H9 (cell line): ENCODE results near the gene CBX8. TPM values are rescaled to one million over a fixed set of nuclear protein-coding genes. Genes with fewer than 3 reads are reported as not detected.

Experiments used
- DNase-seq: peaks from one replicate; pipeline ENCODE4 v3.0.0-alpha.2; 2017
- H2AFZ ChIP-seq: one replicate; pipeline ENCODE4 v1.6.1; 2013; ENCODE audit warnings: mild to moderate bottlenecking, low read length, control low read depth, moderate library complexity
- H2AK5ac ChIP-seq: 2 replicates; pipeline ENCODE4 v1.6.1; 2013; ENCODE audit warnings: low read length, control low read depth, mixed read lengths; ENCODE audit not compliant: insufficient read length
- H2BK120ac ChIP-seq: one replicate; pipeline ENCODE4 v1.6.1; 2013; ENCODE audit warnings: low read depth, mild to moderate bottlenecking, low read length, control low read depth, inconsistent platforms; ENCODE audit not compliant: poor library complexity, severe bottlenecking
- H2BK12ac ChIP-seq: 2 replicates; pipeline ENCODE4 v1.6.1; 2013; ENCODE audit warnings: low read length, control low read depth, mixed read lengths, low read depth; ENCODE audit not compliant: insufficient read length
- H2BK15ac ChIP-seq: 2 replicates; pipeline ENCODE4 v1.6.1; 2013; ENCODE audit warnings: low read depth, low read length, control low read depth
- H2BK20ac ChIP-seq: one replicate; pipeline ENCODE4 v1.6.1; 2013; ENCODE audit warnings: low read depth, mild to moderate bottlenecking, low read length, control low read depth, inconsistent platforms; ENCODE audit not compliant: poor library complexity, severe bottlenecking
- H2BK5ac ChIP-seq: 2 replicates; pipeline ENCODE4 v1.6.1; 2013; ENCODE audit warnings: low read length, control low read depth, mixed read lengths; ENCODE audit not compliant: insufficient read length
- H3K14ac ChIP-seq: 2 replicates; pipeline ENCODE4 v1.6.1; 2013; ENCODE audit warnings: low read length, control low read depth; ENCODE audit not compliant: insufficient read depth
- H3K18ac ChIP-seq: 2 replicates; pipeline ENCODE4 v1.6.1; 2013; ENCODE audit warnings: low read depth, mild to moderate bottlenecking, mixed read lengths, low read length, control low read depth; ENCODE audit not compliant: insufficient read length
- H3K23ac ChIP-seq: 2 replicates; pipeline ENCODE4 v1.6.1; 2013; ENCODE audit warnings: low read length, control low read depth, mixed read lengths, low read depth; ENCODE audit not compliant: insufficient read length
- H3K23me2 ChIP-seq: 2 replicates; pipeline ENCODE4 v1.6.1; 2013; ENCODE audit warnings: low read depth, mild to moderate bottlenecking, mixed read lengths, low read length, control low read depth; ENCODE audit not compliant: insufficient read length, poor library complexity, severe bottlenecking
- H3K27ac ChIP-seq: 2 replicates; pipeline ENCODE4 v1.5.1; 2013; ENCODE audit warnings: low read length, control low read depth, mixed read lengths, low read depth; ENCODE audit not compliant: insufficient read length
- H3K27me3 ChIP-seq: 2 replicates; pipeline ENCODE4 v1.6.1; 2013; ENCODE audit warnings: low read length, control low read depth, inconsistent platforms; ENCODE audit not compliant: insufficient read depth
- H3K4ac ChIP-seq: 2 replicates; pipeline ENCODE4 v1.6.1; 2013; ENCODE audit warnings: low read depth, mild to moderate bottlenecking, control low read depth, inconsistent platforms, low read length, moderate library complexity
- H3K4me1 ChIP-seq: 2 replicates; pipeline ENCODE4 v1.6.1; 2013; ENCODE audit warnings: low read length, control low read depth, inconsistent platforms; ENCODE audit not compliant: insufficient read depth
- H3K4me2 ChIP-seq: 2 replicates; pipeline ENCODE4 v1.6.1; 2013; ENCODE audit warnings: low read length, control low read depth, mixed read lengths; ENCODE audit not compliant: insufficient read length, insufficient read depth
- H3K56ac ChIP-seq: 2 replicates; pipeline ENCODE4 v1.6.1; 2013; ENCODE audit warnings: low read depth, mild to moderate bottlenecking, mixed read lengths, low read length, control low read depth; ENCODE audit not compliant: insufficient read length
- H3K79me1 ChIP-seq: 2 replicates; pipeline ENCODE4 v1.6.1; 2013; ENCODE audit warnings: low read depth, mild to moderate bottlenecking, moderate library complexity, low read length, control low read depth, inconsistent platforms; ENCODE audit not compliant: insufficient read depth, poor library complexity, severe bottlenecking
- H3K79me2 ChIP-seq: 2 replicates; pipeline ENCODE4 v1.6.1; 2013; ENCODE audit warnings: low read length, control low read depth, inconsistent platforms; ENCODE audit not compliant: insufficient read depth
- H3K9ac ChIP-seq: 2 replicates; pipeline ENCODE4 v1.6.1; 2013; ENCODE audit warnings: low read length, control low read depth, mixed read lengths; ENCODE audit not compliant: insufficient read length; ENCODE audit errors: extremely low read depth
- H3K9me3 ChIP-seq: one replicate; pipeline ENCODE4 v1.6.1; 2013; ENCODE audit warnings: low read depth, low read length, inconsistent platforms; ENCODE audit not compliant: control insufficient read depth
- H3T11ph ChIP-seq: one replicate; pipeline ENCODE4 v1.6.1; 2013; ENCODE audit warnings: mild to moderate bottlenecking, low read length, control low read depth, inconsistent platforms
- H4K20me1 ChIP-seq: one replicate; pipeline ENCODE4 v1.6.1; 2013; ENCODE audit not compliant: control insufficient read depth, insufficient read length, insufficient read depth
- H4K5ac ChIP-seq: 2 replicates; pipeline ENCODE4 v1.6.1; 2013; ENCODE audit warnings: low read depth, mild to moderate bottlenecking, mixed read lengths, low read length, control low read depth; ENCODE audit not compliant: insufficient read length
- H4K8ac ChIP-seq: replicated peaks from 2 replicates; pipeline ENCODE4 v1.6.1; 2013; ENCODE audit warnings: low read length, control low read depth, mixed read lengths, low read depth; ENCODE audit not compliant: insufficient read length
- H4K91ac ChIP-seq: 2 replicates; pipeline ENCODE4 v1.6.1; 2013; ENCODE audit warnings: low read depth, mild to moderate bottlenecking, moderate library complexity, mixed read lengths, low read length, control low read depth; ENCODE audit not compliant: insufficient read length
- H3K27ac Mint-ChIP-seq, 3 experiments: 2 replicates in 2 of 3; 3 replicates in 1 of 3; pipeline ENCODE4 v1.8.0; 2020 to 2021; ENCODE audit warnings: mixed read lengths in 3 of 3, mild to moderate bottlenecking in 1 of 3, moderate library complexity in 1 of 3
- H3K27me3 Mint-ChIP-seq: 2 replicates; pipeline ENCODE4 v1.8.0; 2021; ENCODE audit warnings: low read depth, mild to moderate bottlenecking, moderate library complexity, mixed read lengths
- H3K36me3 Mint-ChIP-seq, 3 experiments: 2 replicates in 2 of 3; 3 replicates in 1 of 3; pipeline ENCODE4 v1.8.0; 2020 to 2021; ENCODE audit warnings: low read depth in 3 of 3, mixed read lengths in 3 of 3; ENCODE audit not compliant: insufficient read depth in 1 of 3
- H3K4me1 Mint-ChIP-seq, 2 experiments: 2 replicates each; pipeline ENCODE4 v1.8.0; 2020; ENCODE audit warnings: mixed read lengths in 2 of 2
- H3K4me3 Mint-ChIP-seq, 2 experiments: 2 replicates in 1 of 2; 3 replicates in 1 of 2; pipeline ENCODE4 v1.8.0; 2020 to 2021; ENCODE audit warnings: mild to moderate bottlenecking in 2 of 2, mixed read lengths in 2 of 2, moderate library complexity in 1 of 2
- H3K9me3 Mint-ChIP-seq, 2 experiments: 2 replicates in 1 of 2; 3 replicates in 1 of 2; pipeline ENCODE4 v1.8.0; 2020; ENCODE audit warnings: mild to moderate bottlenecking in 2 of 2, mixed read lengths in 2 of 2, moderate library complexity in 1 of 2
- WGBS: extraction: QIAGEN DNeasy Blood & Tissue Kit; methylation state at CpG from one replicate; pipeline ENCODE4 v1.1.7; 2013; ENCODE audit warnings: missing lambda C conversion rate, low lambda C conversion rate, mixed read lengths; ENCODE audit not compliant: insufficient read length; ENCODE audit errors: extremely low coverage; 5-methylcytosine and 5-hydroxymethylcytosine counted together
- total RNA-seq: library from RNA; stranded (reverse); gene quantifications from 2 replicates; pipeline ENCODE4 v1.2.1, GENCODE V29; 2021
- TF ChIP-seq, protein P1 (sequence below): fragments of 200-600 bp; sonication (generic); conservative IDR thresholded peaks from 3 replicates; pipeline ENCODE4 v1.8.0; 2021; ENCODE audit warnings: antibody characterized with exemption, mild to moderate bottlenecking

Gene CBX8
- total RNA-seq, 1 experiment from 2014 or later = 1.2 TPM

DNA sequence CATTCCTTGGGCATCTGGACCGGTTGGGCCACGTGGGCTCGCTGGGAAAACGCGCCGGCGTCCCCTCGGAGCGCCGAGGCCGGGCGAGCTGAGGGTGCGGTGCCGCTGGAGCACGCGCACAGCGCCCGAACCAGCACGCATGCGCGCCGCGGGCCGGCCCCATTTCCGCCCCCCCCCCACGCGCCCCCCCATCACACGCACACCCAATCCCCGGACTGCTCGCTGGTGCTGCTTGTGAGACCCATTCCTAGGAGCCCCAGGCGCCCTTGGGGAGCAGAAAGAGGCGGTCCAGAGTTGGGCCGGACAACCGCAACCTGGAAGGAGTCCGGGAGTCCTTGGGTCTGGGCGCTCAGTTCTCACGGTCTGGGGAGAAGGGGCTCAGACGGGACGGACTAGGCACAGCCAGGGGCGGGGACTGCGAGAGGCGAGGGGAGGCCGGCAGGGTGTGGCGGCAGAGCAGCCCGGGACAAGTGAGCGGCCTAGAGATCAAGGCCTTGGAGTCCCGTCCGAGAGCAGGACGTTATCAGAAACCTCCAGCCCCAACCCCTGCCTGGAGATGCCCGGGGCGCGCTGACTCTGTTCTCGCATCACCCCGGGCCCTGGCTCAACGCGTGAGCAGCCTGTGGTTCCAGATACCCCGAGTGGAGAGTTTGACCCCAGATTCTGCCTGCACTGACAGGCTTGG, 6.0 kb upstream of the CBX8 start:
- Histone ChIP-seq H3K27me3 (peaks cover 92% of the 10 kb centered on the region), H4K20me1 (no peaks in the 10 kb centered on the region), H3K14ac (no peak overlapping the region), H3K23ac (no peak overlapping the region), H3K18ac (no peak overlapping the region), H3K79me2 (no peaks in the 10 kb centered on the region), H3T11ph (no peak overlapping the region), H3K9ac (no peak overlapping the region), H3K79me1 (no peaks in the 10 kb centered on the region), H3K56ac (no peak overlapping the region), H3K9me3 (no peaks in the 10 kb centered on the region), H2BK5ac (no peak overlapping the region), H2BK20ac (no peak overlapping the region), H2BK12ac (no peak overlapping the region), H3K4me1 (no peaks in the 10 kb centered on the region; the same call in 1 of the 2 replicates), H2AFZ (no peak overlapping the region), H3K4ac (no peak overlapping the region), H3K23me2 (peaks cover 3% of the 10 kb centered on the region), H4K5ac (no peak overlapping the region), H4K91ac (no peak overlapping the region), H4K8ac (no peak overlapping the region), H3K4me2 (no peak overlapping the region), H2BK120ac (no peak overlapping the region), H3K27ac (no peak overlapping the region), H2BK15ac (no peak overlapping the region), H2AK5ac (no peak overlapping the region)
- H3K27me3 Mint-ChIP-seq = peaks cover 100% of the 10 kb centered on the region
- H3K4me1 Mint-ChIP-seq = peaks cover 42 to 59% of the 10 kb centered on the region in 2 experiments
- peaks cover 11 to 18% of the 10 kb centered on the region in 2 experiments for H3K9me3 Mint-ChIP-seq
- no CpG with 5 or more reads among the region's 57 CpGs for WGBS
- peak; percentile 77 for DNase-seq
- peaks cover 0 to 1% (median 0%) of the 10 kb centered on the region in 3 experiments; a peak in 2 of 7 replicates for H3K36me3 Mint-ChIP-seq
- TF ChIP-seq, protein P1, sequence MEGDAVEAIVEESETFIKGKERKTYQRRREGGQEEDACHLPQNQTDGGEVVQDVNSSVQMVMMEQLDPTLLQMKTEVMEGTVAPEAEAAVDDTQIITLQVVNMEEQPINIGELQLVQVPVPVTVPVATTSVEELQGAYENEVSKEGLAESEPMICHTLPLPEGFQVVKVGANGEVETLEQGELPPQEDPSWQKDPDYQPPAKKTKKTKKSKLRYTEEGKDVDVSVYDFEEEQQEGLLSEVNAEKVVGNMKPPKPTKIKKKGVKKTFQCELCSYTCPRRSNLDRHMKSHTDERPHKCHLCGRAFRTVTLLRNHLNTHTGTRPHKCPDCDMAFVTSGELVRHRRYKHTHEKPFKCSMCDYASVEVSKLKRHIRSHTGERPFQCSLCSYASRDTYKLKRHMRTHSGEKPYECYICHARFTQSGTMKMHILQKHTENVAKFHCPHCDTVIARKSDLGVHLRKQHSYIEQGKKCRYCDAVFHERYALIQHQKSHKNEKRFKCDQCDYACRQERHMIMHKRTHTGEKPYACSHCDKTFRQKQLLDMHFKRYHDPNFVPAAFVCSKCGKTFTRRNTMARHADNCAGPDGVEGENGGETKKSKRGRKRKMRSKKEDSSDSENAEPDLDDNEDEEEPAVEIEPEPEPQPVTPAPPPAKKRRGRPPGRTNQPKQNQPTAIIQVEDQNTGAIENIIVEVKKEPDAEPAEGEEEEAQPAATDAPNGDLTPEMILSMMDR = no peak
- no peak overlapping the region for H3K27ac Mint-ChIP-seq
- no peak overlapping the region for H3K4me3 Mint-ChIP-seq
